T-helper 1 cell treated with Interleukin-12 subunit alpha and Interleukin-12 subunit beta and Interleukin-4 antibody, amounts not matched to agents 30 ng/mL and 1 ng/mL, for 36 hours (primary cell): ENCODE results near the gene TOX2. TPM values are rescaled to one million over a fixed set of nuclear protein-coding genes. Genes with fewer than 3 reads are reported as not detected.

Experiments used
- intact Hi-C: fragments of 100-400 bp; cut with micrococcal nuclease; formaldehyde crosslinking; loops from one replicate; pipeline ENCODE4 v1.15.1; 2024
- total RNA-seq: library from RNA; stranded (reverse); gene quantifications from 2 replicates; pipeline ENCODE4 v1.2.3, GENCODE V29; 2022

TOX2 gene, protein sequence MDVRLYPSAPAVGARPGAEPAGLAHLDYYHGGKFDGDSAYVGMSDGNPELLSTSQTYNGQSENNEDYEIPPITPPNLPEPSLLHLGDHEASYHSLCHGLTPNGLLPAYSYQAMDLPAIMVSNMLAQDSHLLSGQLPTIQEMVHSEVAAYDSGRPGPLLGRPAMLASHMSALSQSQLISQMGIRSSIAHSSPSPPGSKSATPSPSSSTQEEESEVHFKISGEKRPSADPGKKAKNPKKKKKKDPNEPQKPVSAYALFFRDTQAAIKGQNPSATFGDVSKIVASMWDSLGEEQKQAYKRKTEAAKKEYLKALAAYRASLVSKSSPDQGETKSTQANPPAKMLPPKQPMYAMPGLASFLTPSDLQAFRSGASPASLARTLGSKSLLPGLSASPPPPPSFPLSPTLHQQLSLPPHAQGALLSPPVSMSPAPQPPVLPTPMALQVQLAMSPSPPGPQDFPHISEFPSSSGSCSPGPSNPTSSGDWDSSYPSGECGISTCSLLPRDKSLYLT
- 16.0 and 17.2 TPM in 2 replicates for total RNA-seq

DNA sequence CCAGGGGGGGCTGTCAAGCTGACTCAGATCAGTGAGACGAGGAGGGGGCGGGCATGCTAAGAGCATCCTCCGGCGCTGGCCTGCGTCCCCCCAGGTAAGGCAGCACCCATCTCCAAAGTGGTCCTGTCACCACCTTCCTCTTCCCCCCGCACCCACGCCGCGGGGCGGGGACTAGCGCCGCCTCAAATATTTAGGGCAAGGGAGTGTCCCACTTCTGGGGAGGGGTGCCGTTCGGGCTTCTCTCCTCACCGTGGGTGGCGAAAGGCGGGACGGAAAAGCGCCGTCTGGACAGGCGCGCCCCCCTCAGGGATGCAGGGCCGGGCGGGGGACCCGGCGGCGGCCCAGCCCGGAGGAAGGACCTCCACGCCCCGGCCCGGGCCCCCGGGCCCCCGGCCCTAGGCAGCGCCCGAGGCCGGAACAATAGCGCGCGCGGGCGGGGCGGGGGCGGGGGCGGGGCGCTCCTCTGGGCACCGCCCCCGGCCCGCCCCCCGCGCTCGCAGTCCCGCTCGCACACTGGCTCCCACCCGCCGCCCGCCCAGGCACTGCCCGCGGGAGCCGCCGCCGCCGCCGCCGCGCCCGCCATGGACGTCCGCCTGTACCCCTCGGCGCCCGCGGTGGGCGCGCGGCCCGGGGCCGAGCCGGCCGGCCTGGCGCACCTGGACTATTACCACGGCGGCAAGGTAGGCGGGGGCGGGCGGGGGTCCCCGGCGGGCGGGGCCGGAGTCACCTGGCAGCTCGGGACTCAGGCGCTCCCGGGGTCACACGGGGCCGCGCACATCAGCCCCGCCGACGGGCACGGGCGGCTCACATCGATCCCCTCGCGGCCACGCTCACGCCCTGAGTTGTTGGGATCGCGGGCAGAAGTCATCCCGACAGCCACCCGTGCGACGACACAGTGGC, at the start of gene TOX2:
TSS of gene TOX2 (plus strand) at position 542 of the 900 bp plus-strand sequence. CDS start at position 582, 40 bp downstream.
- intact Hi-C loops, result loop anchor here (1.0 to 2.0 kb wide), 3 partner anchors 27 to 163 kb away; no protein-coding TSS in a partner anchor

DNA sequence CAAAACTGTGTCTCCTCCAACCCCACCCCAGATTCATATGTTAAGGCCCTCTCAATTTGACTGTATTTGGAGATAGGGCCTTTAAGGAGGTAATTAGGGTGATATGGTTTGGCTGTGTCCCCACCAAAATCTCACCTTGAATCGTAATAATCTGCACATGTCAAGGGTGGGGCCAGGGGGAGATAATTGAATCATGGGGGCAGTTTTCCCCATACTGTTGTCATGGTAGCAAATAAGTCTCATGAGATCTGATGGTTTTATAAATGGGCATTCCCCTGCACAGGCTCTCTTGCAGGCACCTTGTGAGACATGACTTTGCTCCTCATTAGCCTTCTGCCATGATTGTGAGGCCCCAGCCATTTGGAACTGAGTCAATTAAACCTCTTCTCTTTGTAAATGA, 46.6 kb upstream of the TOX2 start:
- intact Hi-C loops, result no loop called here

DNA sequence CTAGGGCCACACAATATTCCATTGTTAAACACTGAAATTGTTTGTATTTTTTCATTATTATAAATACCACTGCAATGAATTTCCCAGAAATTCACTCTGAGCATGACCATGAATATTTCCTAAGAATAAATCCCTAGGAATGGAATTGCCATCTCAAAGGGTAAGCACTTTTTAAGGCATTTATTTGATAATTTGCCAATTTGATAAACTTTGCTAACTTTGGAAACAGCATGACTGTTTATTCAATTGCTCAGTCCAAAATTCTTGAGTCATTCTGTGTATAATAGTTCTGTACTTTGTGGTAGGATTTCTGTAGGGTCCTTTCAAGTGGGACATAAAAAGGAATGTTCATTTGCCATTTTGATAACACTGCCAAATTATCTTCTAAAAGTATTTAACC, 44.2 kb upstream of the TOX2 start:
- intact Hi-C loops, result no loop called here

DNA sequence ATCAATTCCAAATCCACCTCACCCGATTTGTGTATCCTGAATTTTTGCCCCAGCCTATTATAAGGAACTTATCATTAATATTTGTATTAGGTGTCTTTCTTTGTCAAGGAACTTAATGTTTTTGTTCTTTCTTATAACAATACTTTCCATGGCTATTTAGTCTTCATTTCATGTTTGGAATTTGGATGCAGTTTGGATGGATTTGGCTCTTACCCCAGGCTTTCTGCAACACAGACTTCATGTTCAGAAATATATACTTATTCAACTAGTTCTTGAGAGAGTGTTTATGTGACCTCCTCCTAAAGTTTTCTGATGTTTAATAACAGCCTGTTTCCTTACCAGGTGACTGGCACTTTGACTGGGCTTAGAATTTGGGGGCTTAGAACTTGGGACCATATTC, 35.9 kb upstream of the TOX2 start:
- intact Hi-C loops, result no loop called here

DNA sequence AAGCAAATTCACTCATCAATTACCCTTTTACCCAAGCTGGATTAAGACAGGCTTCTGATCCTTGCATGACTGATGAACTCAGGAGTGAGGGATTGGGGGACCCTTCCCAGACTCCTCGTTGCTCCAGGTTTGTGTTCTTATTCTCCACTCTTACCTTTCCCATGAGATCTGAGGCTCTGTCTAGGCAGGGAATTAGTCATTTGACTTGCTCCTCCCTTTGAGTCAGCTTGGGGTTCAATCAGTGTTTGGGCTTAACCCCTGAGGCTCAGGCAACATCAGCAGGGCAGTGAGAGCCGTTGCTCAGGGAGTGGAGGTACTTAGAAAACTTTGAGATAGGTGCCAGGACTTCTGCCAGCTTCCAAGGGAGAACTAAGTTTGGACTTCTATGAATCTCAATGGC, 20.7 kb upstream of the TOX2 start:
- intact Hi-C loops, result no loop called here

DNA sequence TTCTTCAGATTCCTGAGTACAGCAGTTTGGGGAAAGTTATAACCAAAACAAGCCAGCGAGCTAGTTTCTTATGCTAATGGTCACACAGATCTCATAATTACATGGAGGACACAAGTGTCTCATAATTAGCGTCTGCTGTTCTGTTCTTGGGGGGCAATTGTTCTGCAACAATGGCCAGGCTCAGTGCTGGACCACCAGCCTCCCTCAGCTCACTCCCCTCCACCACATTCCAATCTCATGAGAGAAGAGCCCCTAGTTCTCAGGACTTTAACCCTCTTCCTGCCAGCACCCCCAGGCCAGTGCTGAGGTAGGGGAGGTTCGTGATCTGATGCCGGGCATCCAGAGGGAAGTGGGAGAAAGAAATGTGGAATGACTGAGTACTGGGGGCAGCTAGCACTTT, 20.2 kb upstream of the TOX2 start:
- intact Hi-C loops, result no loop called here

DNA sequence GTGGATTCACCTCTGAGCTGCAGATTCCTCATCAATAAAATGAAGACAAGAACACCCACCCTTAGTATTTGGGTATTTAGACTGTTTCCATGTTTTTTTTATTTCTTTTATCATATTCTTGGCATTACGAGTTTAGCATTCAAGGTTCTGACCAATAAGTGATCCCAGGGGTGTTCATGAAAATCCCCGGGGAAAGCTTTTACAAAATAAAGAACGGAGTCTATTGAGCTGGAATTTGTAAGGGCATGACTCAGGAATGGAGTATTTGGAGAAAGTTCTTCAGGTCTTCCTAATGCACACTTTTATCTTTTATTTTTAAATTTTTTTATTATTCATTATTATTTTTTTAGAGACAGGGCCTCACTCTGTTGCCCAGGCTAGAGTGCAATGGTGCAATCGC, 19.4 kb upstream of the TOX2 start:
- intact Hi-C loops, result no loop called here

DNA sequence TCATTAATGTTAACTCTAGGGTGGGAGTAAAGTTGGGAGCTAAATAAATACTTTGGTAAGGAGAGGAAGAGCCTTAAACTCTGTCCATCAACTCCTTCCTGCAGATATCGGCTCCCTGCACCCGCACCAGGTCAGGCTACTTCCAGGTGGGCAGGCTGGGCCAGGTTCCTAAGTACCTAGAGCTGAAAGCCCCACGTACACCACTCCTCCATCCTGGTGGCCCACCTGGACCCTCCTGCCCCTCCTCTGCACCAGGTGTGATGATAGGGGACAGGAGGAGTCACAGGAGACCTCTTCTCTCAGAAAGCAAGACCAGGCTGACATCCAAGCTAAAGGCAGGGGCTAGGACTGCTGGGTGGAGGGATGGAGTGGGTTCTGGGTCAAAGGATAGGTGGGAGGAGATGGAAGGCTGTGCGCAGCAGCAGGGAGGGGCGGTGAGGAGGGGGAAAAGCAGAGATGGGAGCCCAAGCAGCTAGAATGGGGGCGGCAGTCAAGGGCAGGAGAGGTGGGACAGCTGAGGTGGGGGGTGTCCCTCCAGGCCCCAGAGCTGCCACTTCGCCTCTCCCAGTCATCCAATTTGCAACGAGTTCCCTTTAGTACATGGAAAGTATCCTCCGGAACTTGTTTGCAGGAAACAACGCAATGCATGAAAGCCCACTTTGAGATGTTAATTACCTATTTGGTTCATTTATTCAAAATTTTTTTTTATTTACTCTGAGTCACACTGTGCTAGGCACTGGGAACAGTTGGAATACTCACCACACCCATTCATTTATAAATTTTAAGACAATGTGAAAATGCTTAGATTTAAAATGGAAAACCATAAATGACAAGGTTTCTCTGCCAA, 15.2 kb upstream of the TOX2 start:
- intact Hi-C loops, result no loop called here

DNA sequence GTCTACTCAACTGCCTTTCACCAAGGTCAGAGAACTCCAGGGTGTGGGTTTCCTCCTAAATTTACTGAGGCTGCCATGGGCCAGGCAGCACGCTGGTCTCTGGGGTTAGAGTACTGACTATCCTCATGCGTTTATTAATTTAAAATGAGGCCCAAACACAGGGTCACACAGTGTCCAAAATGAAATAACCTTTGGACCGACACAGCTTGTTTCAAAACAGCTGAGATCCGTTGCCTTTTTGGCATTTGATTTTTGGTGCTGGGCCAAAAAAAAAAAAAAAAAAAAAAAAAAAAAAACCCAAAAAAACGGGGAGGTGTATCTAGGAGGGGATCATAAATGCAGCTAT, 14.6 kb upstream of the TOX2 start:
- intact Hi-C loops, result no loop called here

DNA sequence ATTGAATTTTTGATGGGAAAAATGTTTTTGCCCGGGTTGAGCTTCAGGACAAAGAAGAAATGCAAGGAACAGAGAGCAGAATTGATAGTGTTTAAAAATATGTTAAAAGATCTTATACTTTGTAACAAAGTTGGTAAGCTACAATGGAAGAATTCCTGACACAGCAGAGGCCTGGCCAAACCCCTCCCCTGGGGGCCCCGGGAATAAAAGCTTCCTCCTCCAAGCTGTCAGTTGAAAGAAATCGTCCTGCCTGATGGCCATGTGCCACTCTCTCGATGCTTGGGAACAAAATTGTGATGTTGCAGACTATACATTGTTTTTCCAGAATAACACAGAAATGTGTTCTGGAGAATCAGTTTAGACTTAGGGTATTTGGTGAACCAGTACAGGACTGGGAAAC, 14.2 kb upstream of the TOX2 start:
- intact Hi-C loops, result no loop called here

DNA sequence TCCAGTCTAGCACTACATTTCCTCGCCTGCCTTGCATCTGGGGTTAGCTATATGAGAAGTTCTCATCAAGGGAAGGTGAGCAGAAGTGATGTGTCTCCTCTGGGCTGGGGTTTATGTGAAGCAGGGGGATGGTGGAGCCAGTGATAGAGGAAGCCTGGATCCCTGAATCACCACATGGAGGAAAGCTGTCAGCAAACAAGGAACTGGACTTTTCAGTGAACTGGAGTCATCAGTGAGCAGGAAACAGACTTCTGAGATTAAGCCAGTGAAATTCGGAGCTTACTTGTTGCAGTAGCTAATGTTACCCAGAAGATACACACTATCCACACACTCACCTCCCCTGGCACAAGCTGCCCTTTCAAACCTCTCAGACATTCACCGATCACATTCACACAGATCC, 13.4 kb upstream of the TOX2 start:
- intact Hi-C loops, result no loop called here

DNA sequence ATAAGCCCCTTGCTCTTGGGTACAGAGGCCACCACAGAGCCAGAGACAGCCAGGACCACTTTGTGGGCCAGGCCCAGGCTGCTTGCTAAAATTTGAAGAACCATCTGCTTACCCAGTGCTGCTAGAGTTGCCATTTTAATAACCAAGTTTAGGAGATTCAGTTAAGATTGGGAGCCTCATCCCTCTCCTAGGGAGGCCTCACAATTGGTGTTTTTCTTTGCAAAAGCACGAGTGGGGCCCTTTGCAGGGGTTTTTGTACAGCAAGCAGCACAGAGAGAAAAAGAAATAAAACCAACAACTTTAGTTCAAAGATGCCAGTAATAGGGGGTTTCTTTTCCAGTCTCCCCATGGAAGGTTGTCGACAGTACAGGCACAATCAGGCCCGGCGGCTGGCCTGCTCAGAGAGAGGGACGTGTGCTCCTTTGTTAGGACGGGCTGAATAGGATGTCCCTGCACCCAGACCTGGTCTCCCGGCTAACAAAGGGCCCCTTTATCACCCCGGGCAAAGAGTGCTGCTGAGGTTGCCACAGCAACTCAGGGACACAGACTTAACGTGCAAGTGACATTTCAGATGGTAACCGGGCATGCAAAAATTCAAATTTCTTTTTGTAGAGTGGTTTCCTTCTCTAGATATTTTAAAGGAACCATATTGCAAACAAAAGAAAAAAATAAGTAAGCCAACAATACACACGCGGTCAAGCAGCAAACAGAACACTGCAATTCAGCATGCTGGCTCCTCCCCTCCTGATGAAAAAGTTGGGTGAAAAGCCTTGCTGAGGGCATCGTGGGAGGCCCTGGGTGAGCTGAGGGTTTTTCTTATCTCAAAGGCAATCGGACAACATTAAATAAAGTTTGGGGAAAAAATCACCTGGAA, 10.5 kb upstream of the TOX2 start:
- intact Hi-C loops, result no loop called here

DNA sequence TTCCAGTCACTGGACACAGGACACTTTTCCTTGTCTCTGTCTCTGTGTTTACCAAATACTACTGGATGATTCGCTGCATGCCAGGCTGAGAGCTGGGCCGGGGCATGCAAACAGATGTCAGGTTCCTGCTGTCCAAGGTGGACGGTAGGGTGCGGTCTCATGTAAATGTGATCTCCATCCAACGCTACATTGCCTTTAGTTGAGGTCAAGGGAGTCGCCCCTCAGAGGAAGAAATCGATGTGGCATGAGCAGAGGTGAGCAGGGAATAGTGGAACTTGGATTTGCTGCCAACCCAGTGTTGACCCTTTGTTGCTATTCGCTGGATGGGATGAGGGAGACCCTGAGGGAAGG, 9.8 kb upstream of the TOX2 start:
- intact Hi-C loops, result no loop called here

DNA sequence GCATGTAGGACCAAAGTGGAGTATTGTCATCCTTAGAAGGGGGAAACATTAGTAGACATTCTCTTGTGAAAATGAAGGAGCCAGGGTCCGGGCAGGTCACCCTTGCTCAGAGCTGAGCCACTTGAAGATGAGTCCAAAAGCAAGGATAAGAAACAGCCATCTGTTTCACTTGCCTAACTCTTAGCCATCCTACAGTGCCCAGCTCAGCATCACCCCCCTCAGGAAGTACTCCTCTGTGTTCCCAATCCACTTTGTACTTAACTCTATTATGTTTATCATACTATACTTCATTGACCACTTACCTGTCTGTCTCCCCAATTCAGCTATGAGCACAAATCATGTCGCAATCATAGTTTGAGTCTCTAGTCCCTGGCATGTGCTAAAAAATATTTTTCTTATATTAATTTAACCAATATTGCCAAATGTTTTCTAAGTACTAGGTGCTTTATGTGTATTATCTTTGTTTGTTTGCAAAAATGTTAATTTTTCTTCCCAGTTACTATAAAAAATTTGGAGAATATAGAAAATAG, 8.1 kb upstream of the TOX2 start:
- intact Hi-C loops, result no loop called here

DNA sequence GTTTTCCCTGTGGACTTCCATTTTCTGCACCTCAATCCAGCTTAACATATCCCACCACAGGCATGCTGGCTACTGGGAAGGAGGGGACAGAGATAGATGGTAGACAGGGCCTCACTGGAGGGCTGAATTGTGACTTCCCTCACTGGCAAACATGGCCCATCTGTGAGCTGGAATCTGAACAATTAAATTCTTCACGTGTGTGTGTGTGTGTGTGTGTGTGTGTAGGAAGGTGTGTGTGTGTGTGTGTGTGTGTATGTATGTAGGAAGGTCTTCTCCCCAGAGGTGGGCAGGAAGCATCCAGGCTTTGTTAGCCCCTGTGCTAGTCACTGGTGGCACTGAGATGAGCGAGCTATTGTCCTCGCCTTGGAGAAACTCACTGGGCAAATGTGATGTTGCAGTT, 5.4 kb upstream of the TOX2 start:
- intact Hi-C loops, result no loop called here

DNA sequence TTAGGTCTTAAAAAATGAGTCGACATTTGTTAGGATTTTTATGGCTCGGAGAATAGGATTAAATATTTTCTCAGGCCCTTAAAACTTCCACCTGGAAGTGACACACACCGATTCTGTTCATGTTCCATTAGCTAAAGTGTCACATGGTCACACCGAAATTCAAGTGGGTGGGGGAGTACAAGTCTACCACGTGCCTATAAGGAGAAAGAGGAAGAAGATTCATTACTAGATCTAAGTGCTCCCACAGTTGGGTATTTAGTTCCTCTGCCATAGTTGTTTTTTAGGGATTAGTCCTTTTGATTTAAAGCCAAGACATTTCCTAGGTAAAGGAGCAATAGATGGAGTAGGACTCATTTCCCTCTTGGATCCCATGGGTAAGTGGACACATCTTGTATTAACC, 4.9 kb upstream of the TOX2 start:
- intact Hi-C loops, result no loop called here

DNA sequence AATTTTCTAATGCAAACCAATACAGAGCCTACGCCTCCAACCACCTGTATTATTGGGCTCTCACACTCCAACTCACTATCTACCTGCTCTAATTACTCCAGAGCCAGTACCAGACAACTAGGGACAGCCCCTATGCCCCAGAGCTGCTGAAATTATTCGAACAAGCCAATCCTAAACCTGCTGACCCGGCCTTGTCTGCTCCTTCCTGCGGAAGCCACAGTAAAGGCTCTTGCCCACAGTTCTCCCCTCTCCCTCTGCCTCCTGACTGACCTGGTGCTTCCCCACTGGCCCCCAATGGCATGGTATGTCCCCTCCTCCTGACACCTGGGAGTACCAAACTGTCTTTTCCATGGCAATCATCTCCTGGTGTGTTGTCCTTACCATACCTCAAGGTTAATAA, 4.1 kb upstream of the TOX2 start:
- intact Hi-C loops, result no loop called here

DNA sequence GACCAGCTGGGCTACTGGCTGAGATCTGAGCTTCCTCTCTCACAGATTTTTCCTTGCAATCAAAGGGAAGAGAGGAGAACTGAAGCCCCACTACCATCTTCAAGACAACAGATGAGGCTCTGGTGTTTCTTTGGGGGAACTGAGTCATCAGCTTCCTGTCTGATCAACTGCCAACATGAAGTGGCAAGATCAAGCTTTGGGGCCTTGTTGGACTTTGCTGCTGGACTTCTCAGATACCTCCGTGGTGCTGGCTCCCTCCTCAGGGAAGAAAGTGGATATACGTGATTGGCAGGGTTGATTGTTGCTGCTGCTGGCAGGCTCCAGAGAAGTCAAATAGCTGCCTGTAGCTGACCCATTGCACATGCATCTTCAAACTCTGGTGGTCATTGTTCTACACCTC, 3.6 kb upstream of the TOX2 start:
- intact Hi-C loops, result no loop called here

DNA sequence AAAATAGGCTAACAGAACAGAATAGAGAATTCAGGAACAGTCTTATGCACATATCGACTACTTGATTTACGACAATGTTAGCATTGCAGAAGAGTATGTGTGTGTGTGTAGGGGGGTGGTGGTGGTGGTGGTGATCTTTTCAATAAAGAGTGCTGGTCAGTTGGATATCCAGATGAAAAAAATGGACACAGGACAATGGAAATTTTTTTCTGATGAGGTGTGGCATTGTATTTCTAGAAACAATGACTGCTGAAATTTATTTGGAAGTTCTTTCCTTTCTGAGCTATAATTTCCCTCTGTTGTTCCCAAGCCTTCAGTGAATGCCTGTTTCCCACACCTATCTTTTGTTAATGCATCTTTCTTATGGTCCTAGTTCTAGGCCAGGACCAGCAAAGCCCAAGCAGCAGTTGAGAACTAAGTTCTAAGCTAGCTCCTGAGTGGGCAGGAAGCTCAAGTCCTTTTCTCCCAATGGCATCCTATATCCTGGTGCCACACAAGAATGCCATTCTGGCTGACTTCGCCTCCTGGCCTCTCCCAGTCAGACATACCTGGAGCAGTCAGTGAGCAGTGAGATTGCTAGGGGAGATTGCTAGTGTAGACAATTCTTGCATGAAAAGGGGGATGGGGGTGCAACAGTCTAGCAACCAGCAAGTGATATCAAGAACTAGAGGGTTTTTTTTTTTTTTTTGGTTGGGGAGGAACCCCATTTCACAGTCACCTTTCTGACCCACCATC, 1.2 kb upstream of the TOX2 start:
- intact Hi-C loops, result loop anchor here (1.0 to 2.0 kb wide), 2 partner anchors 28 to 73 kb away; no protein-coding TSS in a partner anchor
